Measurements from ENCODE around the gene PLCD3. TPM values are rescaled to one million over a fixed set of nuclear protein-coding genes. Genes with fewer than 3 reads are reported as not detected.

Gene PLCD3
- total RNA-seq, 4 donors from 2014 or later = 11.6 to 44.4 (median 18.4) TPM

GRCh38 chr17:45155029-45155428 is 22.7 kb upstream of the PLCD3 start:
- Histone ChIP-seq H3K27me3 (no peaks in the 10 kb centered on the region), H3K4me1 (peaks cover 0 to 54% (median 19%) of the 10 kb centered on the region in 4 donors), H3K4me3 (no peak overlapping the region), H3K36me3 (no peaks in the 10 kb centered on the region), H3K9me3 (no peaks in the 10 kb centered on the region), H3K27ac (no peak overlapping the region)
- no peak for DNase-seq
- TF ChIP-seq POLR2A (IDR thresholded peaks at IDR 0.05) (no peak), CTCF (IDR thresholded peaks at IDR 0.05) (no peak)

GRCh38 chr17:45150911-45151809 is 18.8 kb upstream of the PLCD3 start:
- peak overlapping the region; percentile 55 to 97 (median 81) for H3K27ac ChIP-seq
- TF ChIP-seq CTCF (IDR thresholded peaks at IDR 0.05) (no peak), POLR2A (IDR thresholded peaks at IDR 0.05) (no peak)
- no peaks in the 10 kb centered on the region for H3K27me3 ChIP-seq
- H3K4me3 ChIP-seq = peak overlapping the region in 2 of 4 donors; percentile 77 to 79
- H3K9me3 ChIP-seq = no peaks in the 10 kb centered on the region
- H3K36me3 ChIP-seq = no peaks in the 10 kb centered on the region
- H3K4me1 ChIP-seq = peaks cover 0 to 39% (median 11%) of the 10 kb centered on the region in 4 donors
- DNase-seq = no peak

DNA sequence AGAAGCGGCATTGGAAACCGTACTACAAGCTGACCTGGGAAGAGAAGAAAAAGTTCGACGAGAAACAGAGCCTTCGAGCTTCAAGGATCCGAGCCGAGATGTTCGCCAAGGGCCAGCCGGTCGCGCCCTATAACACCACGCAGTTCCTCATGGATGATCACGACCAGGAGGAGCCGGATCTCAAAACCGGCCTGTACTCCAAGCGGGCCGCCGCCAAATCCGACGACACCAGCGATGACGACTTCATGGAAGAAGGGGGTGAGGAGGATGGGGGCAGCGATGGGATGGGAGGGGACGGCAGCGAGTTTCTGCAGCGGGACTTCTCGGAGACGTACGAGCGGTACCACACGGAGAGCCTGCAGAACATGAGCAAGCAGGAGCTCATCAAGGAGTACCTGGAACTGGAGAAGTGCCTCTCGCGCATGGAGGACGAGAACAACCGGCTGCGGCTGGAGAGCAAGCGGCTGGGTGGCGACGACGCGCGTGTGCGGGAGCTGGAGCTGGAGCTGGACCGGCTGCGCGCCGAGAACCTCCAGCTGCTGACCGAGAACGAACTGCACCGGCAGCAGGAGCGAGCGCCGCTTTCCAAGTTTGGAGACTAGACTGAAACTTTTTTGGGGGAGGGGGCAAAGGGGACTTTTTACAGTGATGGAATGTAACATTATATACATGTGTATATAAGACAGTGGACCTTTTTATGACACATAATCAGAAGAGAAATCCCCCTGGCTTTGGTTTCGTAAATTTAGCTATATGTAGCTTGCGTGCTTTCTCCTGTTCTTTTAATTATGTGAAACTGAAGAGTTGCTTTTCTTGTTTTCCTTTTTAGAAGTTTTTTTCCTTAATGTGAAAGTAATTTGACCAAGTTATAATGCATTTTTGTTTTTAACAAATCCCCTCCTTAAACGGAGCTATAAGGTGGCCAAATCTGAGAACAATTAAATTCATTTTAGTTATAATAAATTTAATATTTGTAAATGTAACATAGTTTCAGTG is 17.7 kb upstream of the PLCD3 start:
- H3K4me1 ChIP-seq = peaks cover 2 to 39% (median 13%) of the 10 kb centered on the region in 4 donors
- DNase-seq = peak; percentile 66 to 83 (median 79)
- no peaks in the 10 kb centered on the region for H3K36me3 ChIP-seq
- H3K9me3 ChIP-seq = no peaks in the 10 kb centered on the region
- peak overlapping the region; percentile 87 to 97 (median 92) for H3K27ac ChIP-seq
- H3K27me3 ChIP-seq = no peaks in the 10 kb centered on the region
- H3K4me3 ChIP-seq = peak overlapping the region; percentile 65 to 79 (median 72)
- TF ChIP-seq CTCF (IDR thresholded peaks at IDR 0.05) = no peak
- peak in 1 of 2 donors; percentile 5 for TF ChIP-seq POLR2A (IDR thresholded peaks at IDR 0.05)

DNA sequence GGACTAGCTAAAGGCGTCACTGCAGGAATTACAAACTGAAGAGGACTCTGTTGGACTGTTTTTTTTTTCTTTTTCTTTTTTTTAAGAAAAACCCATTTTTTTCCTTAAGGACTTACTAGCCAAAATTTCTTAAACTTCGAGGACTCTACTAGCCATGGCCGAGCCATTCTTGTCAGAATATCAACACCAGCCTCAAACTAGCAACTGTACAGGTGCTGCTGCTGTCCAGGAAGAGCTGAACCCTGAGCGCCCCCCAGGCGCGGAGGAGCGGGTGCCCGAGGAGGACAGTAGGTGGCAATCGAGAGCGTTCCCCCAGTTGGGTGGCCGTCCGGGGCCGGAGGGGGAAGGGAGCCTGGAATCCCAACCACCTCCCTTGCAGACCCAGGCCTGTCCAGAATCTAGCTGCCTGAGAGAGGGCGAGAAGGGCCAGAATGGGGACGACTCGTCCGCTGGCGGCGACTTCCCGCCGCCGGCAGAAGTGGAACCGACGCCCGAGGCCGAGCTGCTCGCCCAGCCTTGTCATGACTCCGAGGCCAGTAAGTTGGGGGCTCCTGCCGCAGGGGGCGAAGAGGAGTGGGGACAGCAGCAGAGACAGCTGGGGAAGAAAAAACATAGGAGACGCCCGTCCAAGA is 16.8 kb upstream of the PLCD3 start:
- H3K9me3 ChIP-seq = no peaks in the 10 kb centered on the region
- H3K27me3 ChIP-seq = no peaks in the 10 kb centered on the region
- peak overlapping the region; percentile 65 to 79 (median 72) for H3K4me3 ChIP-seq
- H3K4me1 ChIP-seq = peaks cover 3 to 47% (median 21%) of the 10 kb centered on the region in 4 donors
- peak overlapping the region; percentile 87 to 97 (median 92) for H3K27ac ChIP-seq
- TF ChIP-seq POLR2A (IDR thresholded peaks at IDR 0.05) (peak; percentile 14 to 18), CTCF (IDR thresholded peaks at IDR 0.05) (peak; percentile 65 to 91 (median 79))
- peak; percentile 84 to 93 (median 89) for DNase-seq
- no peaks in the 10 kb centered on the region for H3K36me3 ChIP-seq

All from Peyer's patch (tissue), 4 donors.